CD4-positive, alpha-beta T cell (primary cell): ENCODE data around the gene CMTR2. TPM values are rescaled to one million over a fixed set of nuclear protein-coding genes. Genes with fewer than 3 reads are reported as not detected.

Source experiments
- ATAC-seq: fragments of 200-7000 bp; cut with Tn5 transposase; one replicate; pipeline ENCODE4 v1.10.0; 2022; ENCODE audit warnings: mild to moderate bottlenecking; ENCODE audit not compliant: poor library complexity
- CTCF ChIA-PET: fragments of 350-600 bp; sonication (Branson Sonifier 250); formaldehyde crosslinking; loops from one replicate; lab custom pipeline; 2021; ENCODE audit warnings: antibody characterized with exemption, inconsistent platforms; lab: Charles Lee
- POLR2A ChIA-PET: fragments of 350-600 bp; sonication (Branson Sonifier 250); formaldehyde crosslinking; loops from one replicate; lab custom pipeline; 2021; ENCODE audit warnings: antibody characterized with exemption, inconsistent platforms; lab: Charles Lee
- DNase-seq, 14 experiments: peaks; one replicate each; pipeline ENCODE4 v3.0.0-alpha.2; 2013 to 2020; ENCODE audit warnings: mixed read lengths in 2 of 14
- H3K27ac ChIP-seq, 2 donors: one replicate each; pipeline versions ENCODE4 v1.5.1 to v1.7.0; 2013; ENCODE audit warnings: low read length in 2 of 2, low read depth in 1 of 2, mild to moderate bottlenecking in 1 of 2
- H3K27me3 ChIP-seq, 2 experiments: 1 replicate in 1 of 2; 2 replicates in 1 of 2; pipeline versions ENCODE4 v1.6.1 to v1.7.0; 2013; ENCODE audit warnings: low read length in 2 of 2, control low read depth in 1 of 2, mild to moderate bottlenecking in 1 of 2, moderate library complexity in 1 of 2; ENCODE audit not compliant: insufficient read depth in 2 of 2, control insufficient read depth in 1 of 2
- H3K36me3 ChIP-seq: one replicate; pipeline ENCODE4 v1.6.1; 2013; ENCODE audit warnings: low read length, control low read depth; ENCODE audit not compliant: insufficient read depth
- H3K4me1 ChIP-seq: one replicate; pipeline ENCODE4 v1.6.1; 2013; ENCODE audit warnings: low read length, control low read depth; ENCODE audit not compliant: insufficient read depth
- H3K4me3 ChIP-seq: one replicate; pipeline ENCODE4 v1.5.1; 2013; ENCODE audit warnings: mild to moderate bottlenecking, low read length, moderate library complexity
- H3K9me3 ChIP-seq, 2 experiments: 1 replicate in 1 of 2; 2 replicates in 1 of 2; pipeline versions ENCODE4 v1.6.1 to v1.7.0; 2013; ENCODE audit warnings: low read length in 2 of 2, mild to moderate bottlenecking in 2 of 2, control low read depth in 1 of 2, moderate library complexity in 1 of 2; ENCODE audit not compliant: control insufficient read depth in 1 of 2, insufficient read depth in 1 of 2
- H3K27ac Mint-ChIP-seq: one replicate; pipeline ENCODE4 v1.8.0; 2020; ENCODE audit warnings: mixed read lengths
- H3K27me3 Mint-ChIP-seq: one replicate; pipeline ENCODE4 v1.8.0; 2021; ENCODE audit warnings: mixed read lengths
- H3K36me3 Mint-ChIP-seq: one replicate; pipeline ENCODE4 v1.8.0; 2021; ENCODE audit warnings: low read depth, mixed read lengths
- H3K4me1 Mint-ChIP-seq: one replicate; pipeline ENCODE4 v1.8.0; 2021; ENCODE audit warnings: low read depth, mixed read lengths
- H3K4me3 Mint-ChIP-seq: one replicate; pipeline ENCODE4 v1.8.0; 2020; ENCODE audit warnings: mild to moderate bottlenecking, mixed read lengths
- H3K9me3 Mint-ChIP-seq: one replicate; pipeline ENCODE4 v1.8.0; 2020; ENCODE audit warnings: mixed read lengths
- intact Hi-C, 2 experiments: fragments of 100-400 bp; cut with DNase I in 1 of 2; cut with micrococcal nuclease in 1 of 2; formaldehyde crosslinking; loops; one replicate each; pipeline versions ENCODE4 v1.15.1 to v1.9.0; 2023 to 2025; cut with DNase I, micrococcal nuclease
- total RNA-seq, 174 experiments: library from RNA in 2 of 174; stranded (reverse) in 2 of 174; gene quantifications; one replicate each; pipeline ENCODE4 v1.2.3 and lab custom pipeline; 2021 to 2026
- TF ChIP-seq, protein P1 (sequence below): fragments of 200-600 bp; IDR thresholded peaks from one replicate; pipeline ENCODE4 v1.8.0; 2022; ENCODE audit warnings: antibody characterized with exemption, mild to moderate bottlenecking

The CMTR2 gene
- total RNA-seq, 2 experiments from 2014 or later = 5.9 to 6.6 TPM

DNA sequence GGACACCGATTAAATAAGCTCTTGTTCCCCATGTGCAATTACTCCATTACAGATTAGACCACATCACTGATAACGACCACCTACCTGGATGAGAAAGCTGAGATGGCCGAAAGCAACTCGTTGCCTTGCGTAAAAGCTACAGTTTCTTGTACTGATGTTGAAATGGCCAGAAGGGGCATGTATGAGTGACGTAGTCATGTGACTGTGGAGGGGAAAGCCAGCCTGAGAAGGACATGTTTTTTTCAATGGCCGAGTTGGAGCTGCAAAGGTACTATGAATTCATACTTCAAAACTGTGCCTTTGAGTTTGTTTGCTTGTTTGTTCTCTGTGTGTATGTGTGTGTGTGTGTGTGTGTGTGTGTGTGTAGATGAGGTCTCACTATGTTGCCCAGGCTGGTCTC lies 41.7 kb downstream of the CMTR2 start:
- Mint-ChIP-seq H3K27me3 (peaks cover 5% of the 10 kb centered on the region), H3K4me1 (no peaks in the 10 kb centered on the region), H3K4me3 (no peak overlapping the region), H3K27ac (no peak overlapping the region), H3K36me3 (no peaks in the 10 kb centered on the region), H3K9me3 (no peaks in the 10 kb centered on the region)
- POLR2A ChIA-PET = no interaction called here
- H3K27me3 ChIP-seq = no peaks in the 10 kb centered on the region
- ATAC-seq (no peak), DNase-seq (no peak)
- CTCF ChIA-PET = no interaction called here
- no peak overlapping the region for H3K4me3 ChIP-seq
- TF ChIP-seq, protein P1, sequence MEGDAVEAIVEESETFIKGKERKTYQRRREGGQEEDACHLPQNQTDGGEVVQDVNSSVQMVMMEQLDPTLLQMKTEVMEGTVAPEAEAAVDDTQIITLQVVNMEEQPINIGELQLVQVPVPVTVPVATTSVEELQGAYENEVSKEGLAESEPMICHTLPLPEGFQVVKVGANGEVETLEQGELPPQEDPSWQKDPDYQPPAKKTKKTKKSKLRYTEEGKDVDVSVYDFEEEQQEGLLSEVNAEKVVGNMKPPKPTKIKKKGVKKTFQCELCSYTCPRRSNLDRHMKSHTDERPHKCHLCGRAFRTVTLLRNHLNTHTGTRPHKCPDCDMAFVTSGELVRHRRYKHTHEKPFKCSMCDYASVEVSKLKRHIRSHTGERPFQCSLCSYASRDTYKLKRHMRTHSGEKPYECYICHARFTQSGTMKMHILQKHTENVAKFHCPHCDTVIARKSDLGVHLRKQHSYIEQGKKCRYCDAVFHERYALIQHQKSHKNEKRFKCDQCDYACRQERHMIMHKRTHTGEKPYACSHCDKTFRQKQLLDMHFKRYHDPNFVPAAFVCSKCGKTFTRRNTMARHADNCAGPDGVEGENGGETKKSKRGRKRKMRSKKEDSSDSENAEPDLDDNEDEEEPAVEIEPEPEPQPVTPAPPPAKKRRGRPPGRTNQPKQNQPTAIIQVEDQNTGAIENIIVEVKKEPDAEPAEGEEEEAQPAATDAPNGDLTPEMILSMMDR = no peak
- H3K9me3 ChIP-seq = no peaks in the 10 kb centered on the region
- intact Hi-C loops = no loop called here
- H3K27ac ChIP-seq = no peak overlapping the region
- H3K4me1 ChIP-seq = no peaks in the 10 kb centered on the region
- no peaks in the 10 kb centered on the region for H3K36me3 ChIP-seq

DNA sequence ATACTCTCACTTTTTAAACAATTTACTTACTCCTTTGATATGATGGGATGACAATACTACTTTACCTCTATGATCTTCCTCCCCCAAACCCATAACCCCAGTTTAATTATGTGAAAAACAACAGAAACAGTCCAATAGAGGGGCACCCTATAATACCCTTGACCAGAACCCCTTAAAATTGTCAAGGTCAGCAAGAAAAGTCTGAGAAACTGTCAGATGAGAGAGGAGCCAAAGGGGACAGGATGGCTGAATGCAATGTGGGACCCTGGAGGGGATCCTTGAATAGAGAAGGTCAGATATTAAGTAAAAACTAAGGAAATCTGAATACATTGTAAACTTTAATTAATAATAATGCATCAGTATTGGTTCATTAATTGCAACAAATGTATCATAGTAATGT lies 42.9 kb downstream of the CMTR2 start:
- Histone ChIP-seq H3K9me3 (no peaks in the 10 kb centered on the region), H3K36me3 (no peaks in the 10 kb centered on the region), H3K4me1 (no peaks in the 10 kb centered on the region), H3K27me3 (no peaks in the 10 kb centered on the region), H3K4me3 (no peak overlapping the region), H3K27ac (no peak overlapping the region)
- Mint-ChIP-seq H3K9me3 (no peaks in the 10 kb centered on the region), H3K4me3 (no peak overlapping the region), H3K27ac (no peak overlapping the region), H3K4me1 (no peaks in the 10 kb centered on the region), H3K27me3 (peaks cover 5% of the 10 kb centered on the region), H3K36me3 (no peaks in the 10 kb centered on the region)
- ChIA-PET CTCF (no interaction called here), POLR2A (no interaction called here)
- DNase-seq = no peak
- intact Hi-C loops = no loop called here
- no peak for ATAC-seq
- TF ChIP-seq, protein P1 = no peak

DNA sequence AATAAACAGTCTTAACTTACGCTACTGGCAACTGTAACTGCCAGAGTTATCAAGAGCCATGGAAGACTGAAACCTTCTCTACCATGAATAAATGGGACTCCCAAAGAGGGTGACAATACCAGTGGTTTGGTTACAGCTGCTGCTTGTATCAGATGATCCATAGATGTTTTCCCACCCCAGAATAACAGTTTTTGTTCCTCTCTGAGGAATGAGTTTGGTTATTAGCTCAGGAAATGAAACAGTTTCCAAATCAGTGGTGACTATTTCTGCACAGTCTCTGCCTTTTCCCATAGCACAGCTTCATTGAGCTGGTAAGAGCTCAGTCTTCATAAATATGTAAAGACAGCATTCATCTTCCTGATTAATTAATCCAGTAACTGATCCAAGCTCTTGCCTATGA lies 44.7 kb downstream of the CMTR2 start:
- Mint-ChIP-seq H3K36me3 (no peaks in the 10 kb centered on the region), H3K4me1 (no peaks in the 10 kb centered on the region), H3K9me3 (no peaks in the 10 kb centered on the region), H3K27ac (no peak overlapping the region), H3K4me3 (no peak overlapping the region), H3K27me3 (peaks cover 5% of the 10 kb centered on the region)
- Histone ChIP-seq H3K4me1 (no peaks in the 10 kb centered on the region), H3K27me3 (no peaks in the 10 kb centered on the region), H3K9me3 (no peaks in the 10 kb centered on the region), H3K27ac (no peak overlapping the region), H3K4me3 (no peak overlapping the region), H3K36me3 (no peaks in the 10 kb centered on the region)
- no peak for DNase-seq
- ATAC-seq = no peak
- TF ChIP-seq, protein P1 = no peak
- intact Hi-C loops = no loop called here
- POLR2A ChIA-PET = no interaction called here
- CTCF ChIA-PET = no interaction called here
